AG08395 (cell line): Measurements from ENCODE around the gene IMPG1.
"Not testable (repeated sequence)": the region's sequence is repeated elsewhere in the genome, so short reads cannot be mapped to it uniquely, and the experiment has no call there.

ENCODE experiments used
- DNase-seq: peaks from one replicate; pipeline ENCODE4 v3.0.0; 2012; ENCODE audit warnings: mixed read lengths, low spot score

The IMPG1 gene

DNA sequence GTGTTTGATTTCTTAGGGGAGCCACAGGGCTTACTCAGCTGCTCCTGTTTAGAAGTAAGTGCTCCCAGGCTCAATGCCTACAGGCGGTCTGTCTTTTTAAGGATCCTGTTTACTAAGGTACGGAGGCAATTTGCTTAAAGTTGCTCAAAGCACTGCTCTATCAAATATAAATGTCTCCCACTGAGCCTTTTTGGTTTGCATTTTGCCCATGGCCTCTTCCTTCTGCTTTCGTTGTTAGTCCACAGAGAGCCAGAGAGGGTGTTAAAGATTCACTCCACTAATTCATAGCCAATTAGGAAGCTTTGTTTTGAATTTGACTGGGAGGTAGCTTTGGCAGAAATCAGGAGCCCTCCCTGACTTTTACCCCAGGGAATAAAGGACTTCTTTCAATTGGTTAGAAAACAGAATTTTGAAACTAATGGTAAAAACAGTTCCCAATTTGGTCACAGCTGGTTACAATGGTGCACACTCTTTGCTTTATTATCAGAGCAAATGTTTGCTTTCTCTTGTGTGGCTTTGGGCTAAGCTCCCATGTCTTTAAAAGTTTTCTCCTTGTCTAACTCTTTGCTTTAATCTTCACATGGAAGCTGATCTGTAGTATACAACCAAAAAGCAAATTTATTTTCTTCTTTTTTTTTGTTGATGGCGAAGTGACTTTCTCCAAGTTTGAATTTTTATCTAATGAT lies 126.2 kb downstream of the IMPG1 start:
- no peak for DNase-seq

DNA sequence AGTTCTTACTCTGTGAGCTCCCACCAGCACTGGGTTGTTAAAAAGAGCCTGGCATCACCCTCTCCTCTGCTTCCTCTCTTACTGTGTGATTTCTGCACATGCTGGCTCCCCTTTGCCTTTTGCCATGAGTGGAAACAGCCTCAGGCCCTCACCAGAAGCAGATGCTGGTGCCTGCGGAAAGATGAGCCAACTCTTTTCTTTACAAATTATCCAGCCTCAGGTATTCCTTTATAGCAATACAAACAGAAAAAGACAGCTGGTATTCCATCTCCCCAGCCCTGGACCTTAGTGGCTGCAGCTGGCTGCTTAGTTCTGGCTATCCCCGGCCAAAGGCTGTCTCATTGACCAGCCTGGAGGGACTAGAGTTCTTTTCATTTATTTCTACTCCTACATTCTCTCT lies 129.1 kb downstream of the IMPG1 start:
- no peak for DNase-seq

GRCh38 chr6:75941509-75941908 lies 131.0 kb downstream of the IMPG1 start:
- no peak for DNase-seq

DNA sequence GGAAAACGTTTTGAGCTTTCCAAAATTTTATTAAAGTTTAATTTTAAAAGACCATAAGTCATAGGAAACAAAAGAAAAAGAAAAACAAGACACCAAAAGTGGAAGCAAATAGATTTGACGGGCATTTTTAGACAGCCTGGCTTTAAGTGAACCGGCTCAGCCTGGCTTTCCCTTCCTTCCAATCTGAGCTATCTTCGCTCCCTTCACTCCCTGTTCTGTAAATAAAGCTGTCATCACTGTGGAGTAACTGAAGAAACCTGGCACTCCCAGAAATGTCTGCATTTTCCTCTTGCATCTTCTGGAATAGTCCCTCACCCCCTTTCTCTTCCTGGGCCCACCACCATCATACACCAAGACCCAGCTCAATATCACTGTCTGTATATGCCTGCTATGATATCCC lies 131.9 kb downstream of the IMPG1 start:
- no peak for DNase-seq

GRCh38 chr6:75937846-75938245 lies 134.6 kb downstream of the IMPG1 start:
- DNase-seq, result no peak

DNA sequence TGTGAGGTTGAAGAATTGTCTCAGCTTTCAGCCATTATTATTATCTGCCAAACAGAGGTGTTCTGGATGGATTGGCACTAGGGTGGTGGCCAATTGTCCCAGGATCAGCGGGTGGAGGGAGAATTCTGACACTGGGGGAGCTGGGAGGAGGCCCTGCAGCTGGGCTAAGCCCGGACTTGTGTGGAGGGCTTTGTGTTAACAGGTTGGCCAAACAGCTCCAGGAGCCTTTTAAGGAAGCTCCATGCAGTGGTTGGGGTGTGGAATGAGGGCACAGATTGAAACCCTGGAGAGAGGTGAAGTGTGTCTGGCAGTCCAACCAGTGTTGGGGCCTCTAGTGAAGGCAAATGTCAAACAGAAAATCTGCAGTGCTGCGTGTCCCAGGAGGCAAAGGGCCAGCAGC lies 135.8 kb downstream of the IMPG1 start:
- no peak for DNase-seq

GRCh38 chr6:75935473-75935793 lies 137.0 kb downstream of the IMPG1 start:
- DNase-seq, result no peak

DNA sequence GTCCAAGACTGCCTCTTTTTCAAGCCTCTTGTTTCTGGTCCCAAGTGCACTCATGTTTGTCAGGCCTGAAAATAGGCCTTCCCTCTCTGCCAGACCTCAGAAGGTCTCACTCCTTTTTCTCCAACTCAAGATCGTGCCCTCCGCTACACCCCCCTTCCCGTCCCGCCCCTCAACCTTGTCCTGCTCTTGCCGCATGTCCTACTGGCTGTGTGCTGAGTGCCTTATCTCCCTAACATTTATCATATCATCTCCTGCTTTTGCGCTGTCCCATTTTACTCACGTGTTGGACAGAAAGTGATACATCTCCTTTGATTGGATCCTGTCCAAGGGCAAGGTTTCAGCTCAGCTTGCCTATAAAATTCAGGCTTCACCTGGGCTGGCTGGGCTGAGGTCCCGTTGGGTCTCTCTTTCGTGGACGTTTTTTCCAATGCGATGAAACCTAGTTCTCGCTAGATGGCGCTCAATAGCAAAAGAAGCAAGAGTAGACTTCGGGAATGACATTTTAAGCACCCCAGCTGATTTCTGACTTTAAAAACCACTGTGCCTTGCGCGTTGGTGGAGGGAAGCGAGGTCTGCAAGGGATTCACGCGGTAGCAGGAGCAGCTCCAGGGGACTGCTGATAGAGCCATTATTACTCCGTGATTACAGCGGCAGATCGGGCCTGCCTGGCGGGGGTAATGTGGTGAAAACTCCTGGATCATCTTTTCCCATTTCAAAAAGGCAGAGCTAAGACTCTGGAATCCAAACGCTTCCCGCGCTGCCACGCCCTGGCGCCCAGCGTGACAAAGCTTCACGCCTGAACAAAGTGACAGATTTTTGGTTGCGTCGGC lies 137.6 kb downstream of the IMPG1 start:
- DNase-seq, result peak; percentile 81

DNA sequence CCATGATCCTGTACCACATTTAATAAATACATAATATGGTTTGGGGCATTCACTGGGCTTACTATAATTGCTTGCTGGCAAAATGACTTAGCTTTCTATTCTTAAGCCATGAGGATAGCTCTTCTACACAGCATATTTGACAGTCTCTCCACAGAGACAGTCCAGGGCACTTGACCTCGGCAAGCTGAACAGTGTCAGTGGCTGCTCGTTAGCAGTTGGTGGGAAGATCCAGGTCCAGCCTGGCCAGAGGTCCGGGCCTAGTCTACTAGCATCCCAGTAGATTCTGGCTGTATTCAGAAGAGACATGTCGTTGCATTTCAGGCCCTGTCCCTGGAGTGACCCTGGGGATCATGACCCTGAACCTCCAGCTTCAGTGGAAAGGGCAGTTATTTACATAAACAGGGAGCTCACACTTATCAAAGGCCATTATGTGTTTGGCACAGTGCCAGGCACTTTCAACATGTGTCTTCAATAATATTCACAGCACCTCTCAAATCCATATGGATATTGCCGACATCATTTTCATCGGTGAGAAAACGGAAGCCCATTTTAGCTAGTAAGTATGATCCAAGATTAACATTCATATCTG lies 139.0 kb downstream of the IMPG1 start:
- no peak for DNase-seq

- DNase-seq, result no peak
Observed at GRCh38 chr6:75932067-75932466, 140.4 kb downstream of the IMPG1 start.

- DNase-seq, result no peak
Observed at GRCh38 chr6:75931011-75931680, 141.3 kb downstream of the IMPG1 start.

GRCh38 chr6:75926293-75927168 lies 145.9 kb downstream of the IMPG1 start:
- no peak for DNase-seq

- peak; percentile 5 for DNase-seq
Observed at GRCh38 chr6:75922226-75922625, 150.2 kb downstream of the IMPG1 start.

DNA sequence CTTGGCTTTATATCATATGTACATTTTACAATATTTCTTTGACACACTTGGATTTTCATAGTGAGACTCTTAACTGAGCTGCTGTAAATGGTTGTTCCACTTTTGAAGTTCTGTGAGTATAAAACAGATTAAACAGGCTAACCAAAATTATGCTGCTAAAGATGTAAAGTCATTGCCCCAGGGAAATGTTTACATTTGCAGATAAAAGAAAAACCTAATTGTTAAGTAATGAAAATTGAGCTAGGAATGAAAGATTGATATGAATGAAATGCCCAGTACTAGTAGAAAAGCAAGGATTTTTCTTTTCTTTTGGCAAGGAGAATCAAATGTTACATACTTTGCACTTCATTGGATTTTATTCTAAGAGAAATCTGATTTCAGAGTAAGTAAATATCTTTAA lies 159.4 kb downstream of the IMPG1 start:
- DNase-seq, result no peak

DNA sequence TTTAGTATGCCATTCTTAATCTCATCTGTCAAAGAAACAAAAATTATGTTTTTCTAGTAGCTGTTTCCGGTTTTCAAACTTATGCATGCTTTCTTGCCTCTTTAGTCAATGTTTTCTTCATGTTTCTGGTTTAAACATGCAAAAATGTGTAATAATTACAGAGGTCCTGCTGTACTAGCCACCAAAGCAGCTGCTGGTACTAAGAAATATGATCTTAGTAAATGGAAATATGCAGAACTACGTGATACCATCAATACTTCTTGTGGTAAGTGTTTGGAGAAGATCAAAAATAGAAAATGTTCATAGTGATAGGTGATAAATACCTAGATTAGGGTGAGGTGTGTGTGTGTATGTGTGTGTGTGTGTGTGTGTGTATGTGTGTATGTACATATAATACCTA lies 165.0 kb downstream of the IMPG1 start:
- DNase-seq, result no peak

GRCh38 chr6:75906871-75907270 lies 165.6 kb downstream of the IMPG1 start:
- no peak for DNase-seq

DNA sequence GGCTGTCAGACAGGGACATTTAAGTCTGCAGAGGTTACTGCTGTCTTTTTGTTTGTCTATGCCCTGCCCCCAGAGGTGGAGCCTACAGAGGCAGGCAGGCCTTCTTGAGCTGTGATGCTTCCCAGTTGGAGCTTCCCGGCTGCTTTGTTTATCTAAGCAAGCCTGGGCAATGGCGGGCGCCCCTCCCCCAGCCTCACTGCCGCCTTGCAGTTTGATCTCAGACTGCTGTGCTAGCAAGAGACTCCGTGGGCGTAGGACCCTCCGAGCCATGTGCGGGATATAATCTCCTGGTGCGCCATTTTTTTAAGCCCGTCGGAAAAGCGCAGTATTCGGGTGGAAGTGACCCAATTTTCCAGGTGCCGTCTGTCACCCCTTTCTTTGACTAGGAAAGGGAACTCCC lies 167.3 kb downstream of the IMPG1 start:
- not testable (repeated sequence) for DNase-seq

- not testable (repeated sequence) for DNase-seq
Observed at GRCh38 chr6:75900216-75900615, 172.2 kb downstream of the IMPG1 start.

DNA sequence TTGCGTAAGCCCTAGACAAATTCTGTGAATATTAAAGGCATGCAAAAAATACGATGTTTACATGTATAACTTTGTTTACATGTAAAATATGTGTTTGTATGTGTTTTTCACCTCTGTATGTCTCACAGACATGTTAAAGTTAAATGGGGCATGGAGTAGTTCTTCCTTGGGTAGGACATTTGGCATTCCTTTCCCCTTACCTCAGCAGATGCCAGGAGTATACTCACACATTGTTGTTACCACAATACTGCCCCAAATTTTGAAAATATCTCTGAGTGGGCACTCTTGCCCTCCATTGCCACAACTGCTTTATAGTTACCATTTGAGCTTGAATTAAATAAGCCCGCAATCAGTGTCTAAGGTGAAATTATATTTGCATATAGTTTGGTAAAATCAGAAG lies 175.9 kb downstream of the IMPG1 start:
- DNase-seq, result peak; percentile 7

GRCh38 chr6:75893776-75894152 lies 178.7 kb downstream of the IMPG1 start:
- no peak for DNase-seq

DNA sequence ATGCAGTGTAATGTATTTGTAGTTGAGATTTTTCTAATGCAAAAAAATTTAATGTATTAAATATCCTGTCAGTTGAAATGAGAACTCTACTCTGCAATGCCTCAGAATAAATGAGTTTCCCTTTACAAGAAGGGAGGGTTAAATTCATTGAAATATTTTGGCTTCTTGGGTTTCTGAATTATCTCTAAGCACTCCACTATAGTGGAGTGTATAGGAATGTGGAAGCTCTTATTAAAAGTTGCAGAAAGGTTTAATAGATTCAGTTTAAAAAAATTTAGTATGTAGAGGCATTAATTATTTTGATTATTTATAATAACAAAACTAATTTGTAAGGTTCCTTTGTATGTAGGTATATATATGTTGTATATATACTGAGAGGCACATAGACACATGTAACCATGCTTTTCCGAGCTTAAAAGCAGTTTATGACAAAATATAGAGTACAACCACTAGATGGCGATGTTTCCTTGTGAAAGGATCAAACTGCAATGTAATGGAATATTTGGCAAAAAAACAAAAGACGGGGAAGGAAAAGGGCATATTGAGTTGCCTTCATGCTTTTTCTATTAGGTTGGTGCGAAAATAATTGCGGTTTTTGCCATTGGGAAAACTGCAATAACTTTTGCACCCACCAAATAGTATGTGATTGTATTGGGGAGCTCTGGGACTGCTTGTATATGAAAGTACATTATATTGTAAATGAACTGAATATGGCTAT lies 179.2 kb downstream of the IMPG1 start:
- DNase-seq, result peak; percentile 55
